SK-N-SH treated with all-trans-retinoic acid at 6 μM for 48 hours (cell line): ENCODE measurements around the gene FZD2.

Source experiments
- ARNTL ChIP-seq: fragments of 450-650 bp; formaldehyde crosslinking; IDR thresholded peaks from 2 replicates; pipeline ENCODE4 v1.5.0; 2020; ENCODE audit warnings: low read depth, mild to moderate bottlenecking, moderate library complexity, borderline replicate concordance
- BACH2 ChIP-seq: fragments of 250-450 bp; sonication (Bioruptor Pico); IDR thresholded peaks from 2 replicates; pipeline ENCODE4 v1.9.0; 2021; ENCODE audit warnings: mild to moderate bottlenecking, borderline replicate concordance
- CSDC2 ChIP-seq: fragments of 250-450 bp; sonication (Bioruptor Pico); IDR thresholded peaks from 2 replicates; pipeline ENCODE4 v1.5.0; 2020; ENCODE audit warnings: mild to moderate bottlenecking, moderate library complexity
- GLIS3 ChIP-seq: fragments of 250-450 bp; sonication (Bioruptor Pico); IDR thresholded peaks from 2 replicates; pipeline ENCODE4 v1.5.0; 2020; ENCODE audit warnings: mild to moderate bottlenecking, moderate library complexity
- TSHZ2 ChIP-seq: fragments of 250-450 bp; sonication (Bioruptor Pico); IDR thresholded peaks from 2 replicates; pipeline ENCODE4 v1.5.0; 2020; ENCODE audit warnings: mild to moderate bottlenecking, moderate library complexity
- ZFP30 ChIP-seq: fragments of 450-650 bp; formaldehyde crosslinking; IDR thresholded peaks from 2 replicates; pipeline ENCODE4 v1.5.0; 2022; ENCODE audit warnings: mild to moderate bottlenecking, moderate library complexity
- TF ChIP-seq, protein P1 (sequence below): fragments of 250-450 bp; sonication (Bioruptor Pico); IDR thresholded peaks from 2 replicates; pipeline ENCODE4 v1.5.1; 2020; ENCODE audit warnings: low read depth, mild to moderate bottlenecking, moderate library complexity

- TF ChIP-seq GLIS3 (CRISPR knock-in tag) (no peak), ARNTL (no peak), TSHZ2 (no peak), BACH2 (CRISPR knock-in tag) (no peak), CSDC2 (CRISPR knock-in tag) (no peak), ZFP30 (CRISPR knock-in tag) (no peak)
- TF ChIP-seq, protein P1, sequence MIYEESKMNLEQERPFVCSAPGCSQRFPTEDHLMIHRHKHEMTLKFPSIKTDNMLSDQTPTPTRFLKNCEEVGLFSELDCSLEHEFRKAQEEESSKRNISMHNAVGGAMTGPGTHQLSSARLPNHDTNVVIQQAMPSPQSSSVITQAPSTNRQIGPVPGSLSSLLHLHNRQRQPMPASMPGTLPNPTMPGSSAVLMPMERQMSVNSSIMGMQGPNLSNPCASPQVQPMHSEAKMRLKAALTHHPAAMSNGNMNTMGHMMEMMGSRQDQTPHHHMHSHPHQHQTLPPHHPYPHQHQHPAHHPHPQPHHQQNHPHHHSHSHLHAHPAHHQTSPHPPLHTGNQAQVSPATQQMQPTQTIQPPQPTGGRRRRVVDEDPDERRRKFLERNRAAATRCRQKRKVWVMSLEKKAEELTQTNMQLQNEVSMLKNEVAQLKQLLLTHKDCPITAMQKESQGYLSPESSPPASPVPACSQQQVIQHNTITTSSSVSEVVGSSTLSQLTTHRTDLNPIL (CRISPR knock-in tag): no peak
Measured at GRCh38 chr17:44593156-44593555, 35.9 kb downstream of the FZD2 start.
